ENCODE results near the gene ZNF487.
"Not testable (repeated sequence)": the region's sequence is repeated elsewhere in the genome, so short reads cannot be mapped to it uniquely, and the experiment has no call there.

Gene ZNF487

GRCh38 chr10:43458227-43458626, 21.3 kb downstream of the ZNF487 start:
- TF ChIP-seq CTCF (conservative IDR thresholded peaks at IDR 0.05; ENCODE audit: low read depth, low read length): no peak
- H4K20me1 ChIP-seq (ENCODE audit: insufficient read depth): no peaks in the 10 kb centered on the region
- H3K36me3 ChIP-seq (ENCODE audit: insufficient read depth): no peaks in the 10 kb centered on the region
- no peak overlapping the region for H3K4me3 ChIP-seq (IDR thresholded peaks at IDR 0.05; ENCODE audit: insufficient read depth, low read depth, low read length)
- H3K4me1 ChIP-seq (ENCODE audit: low read depth, poor library complexity, severe bottlenecking): peaks cover 17% of the 10 kb centered on the region
- no peak overlapping the region for H2AFZ ChIP-seq (ENCODE audit: low read depth)
- H3K4me2 ChIP-seq: no peak overlapping the region
- H3K79me2 ChIP-seq (ENCODE audit: insufficient read depth, low read depth): no peaks in the 10 kb centered on the region
- no peaks in the 10 kb centered on the region for H3K27me3 ChIP-seq (ENCODE audit: insufficient read depth, low read depth)
- H3K27ac ChIP-seq: no peak overlapping the region
- no peak overlapping the region for H3K9ac ChIP-seq

- TF ChIP-seq CTCF (conservative IDR thresholded peaks at IDR 0.05; ENCODE audit: low read depth, low read length): peak; percentile 79
- Histone ChIP-seq H3K4me3 (IDR thresholded peaks at IDR 0.05; ENCODE audit: insufficient read depth, low read depth, low read length) (no peak overlapping the region), H3K79me2 (ENCODE audit: insufficient read depth, low read depth) (no peaks in the 10 kb centered on the region), H3K27ac (no peak overlapping the region), H3K4me1 (ENCODE audit: low read depth, poor library complexity, severe bottlenecking) (no peaks in the 10 kb centered on the region), H3K27me3 (ENCODE audit: insufficient read depth, low read depth) (no peaks in the 10 kb centered on the region), H3K4me2 (no peak overlapping the region), H3K36me3 (ENCODE audit: insufficient read depth) (no peaks in the 10 kb centered on the region), H3K9ac (no peak overlapping the region), H2AFZ (ENCODE audit: low read depth) (peak overlapping the region; percentile 55; the same call in 1 of the 2 replicates), H4K20me1 (ENCODE audit: insufficient read depth) (no peaks in the 10 kb centered on the region)
Observed at GRCh38 chr10:43461950-43462349, 25.0 kb downstream of the ZNF487 start.

- not testable (repeated sequence) for H3K36me3 ChIP-seq (ENCODE audit: insufficient read depth); H3K4me1 ChIP-seq (ENCODE audit: low read depth, poor library complexity, severe bottlenecking); H3K27ac ChIP-seq; H4K20me1 ChIP-seq (ENCODE audit: insufficient read depth); H3K9ac ChIP-seq; H3K79me2 ChIP-seq (ENCODE audit: insufficient read depth, low read depth); H3K4me2 ChIP-seq; H3K4me3 ChIP-seq (IDR thresholded peaks at IDR 0.05; ENCODE audit: insufficient read depth, low read depth, low read length); H2AFZ ChIP-seq (ENCODE audit: low read depth); H3K27me3 ChIP-seq (ENCODE audit: insufficient read depth, low read depth)
Observed at GRCh38 chr10:43465086-43465735, 28.3 kb downstream of the ZNF487 start.

GRCh38 chr10:43465736-43466120, 28.8 kb downstream of the ZNF487 start:
- H3K27ac ChIP-seq; H3K4me2 ChIP-seq; H3K4me1 ChIP-seq (ENCODE audit: low read depth, poor library complexity, severe bottlenecking); H2AFZ ChIP-seq (ENCODE audit: low read depth); H3K79me2 ChIP-seq (ENCODE audit: insufficient read depth, low read depth); H4K20me1 ChIP-seq (ENCODE audit: insufficient read depth); H3K4me3 ChIP-seq (IDR thresholded peaks at IDR 0.05; ENCODE audit: insufficient read depth, low read depth, low read length); H3K27me3 ChIP-seq (ENCODE audit: insufficient read depth, low read depth); H3K9ac ChIP-seq; H3K36me3 ChIP-seq (ENCODE audit: insufficient read depth): not testable (repeated sequence)

GRCh38 chr10:43471146-43471545, 34.2 kb downstream of the ZNF487 start:
- H3K79me2 ChIP-seq (ENCODE audit: insufficient read depth, low read depth): no peaks in the 10 kb centered on the region
- no peak overlapping the region for H2AFZ ChIP-seq (ENCODE audit: low read depth)
- no peak overlapping the region for H3K4me3 ChIP-seq (IDR thresholded peaks at IDR 0.05; ENCODE audit: insufficient read depth, low read depth, low read length)
- no peak for TF ChIP-seq CTCF (conservative IDR thresholded peaks at IDR 0.05; ENCODE audit: low read depth, low read length)
- H3K27ac ChIP-seq: no peak overlapping the region
- H3K36me3 ChIP-seq (ENCODE audit: insufficient read depth): no peaks in the 10 kb centered on the region
- H3K4me2 ChIP-seq: no peak overlapping the region
- no peak overlapping the region for H3K9ac ChIP-seq
- H3K4me1 ChIP-seq (ENCODE audit: low read depth, poor library complexity, severe bottlenecking): no peaks in the 10 kb centered on the region
- H4K20me1 ChIP-seq (ENCODE audit: insufficient read depth): no peaks in the 10 kb centered on the region
- H3K27me3 ChIP-seq (ENCODE audit: insufficient read depth, low read depth): no peaks in the 10 kb centered on the region
